SK-N-SH treated with all-trans-retinoic acid at 6 μM for 48 hours (cell line): ENCODE measurements around the gene CTPS2.

Source experiments
- ATAC-seq: fragments of 200-7000 bp; cut with Tn5 transposase; 3 replicates; pipeline ENCODE4 v1.9.1; 2020; ENCODE audit warnings: mild to moderate bottlenecking, moderate library complexity
- ARNTL ChIP-seq: fragments of 450-650 bp; formaldehyde crosslinking; IDR thresholded peaks from 2 replicates; pipeline ENCODE4 v1.5.0; 2020; ENCODE audit warnings: low read depth, mild to moderate bottlenecking, moderate library complexity, borderline replicate concordance
- BACH2 ChIP-seq: fragments of 250-450 bp; sonication (Bioruptor Pico); IDR thresholded peaks from 2 replicates; pipeline ENCODE4 v1.9.0; 2021; ENCODE audit warnings: mild to moderate bottlenecking, borderline replicate concordance
- CSDC2 ChIP-seq: fragments of 250-450 bp; sonication (Bioruptor Pico); IDR thresholded peaks from 2 replicates; pipeline ENCODE4 v1.5.0; 2020; ENCODE audit warnings: mild to moderate bottlenecking, moderate library complexity
- ESRRG ChIP-seq: fragments of 250-450 bp; sonication (Bioruptor Pico); IDR thresholded peaks from 2 replicates; pipeline ENCODE4 v1.6.1; 2021; ENCODE audit warnings: mild to moderate bottlenecking
- GLIS3 ChIP-seq: fragments of 250-450 bp; sonication (Bioruptor Pico); IDR thresholded peaks from 2 replicates; pipeline ENCODE4 v1.5.0; 2020; ENCODE audit warnings: mild to moderate bottlenecking, moderate library complexity
- ISL1 ChIP-seq: fragments of 250-450 bp; sonication (Bioruptor Pico); IDR thresholded peaks from 2 replicates; pipeline ENCODE4 v2.1.2; 2022; ENCODE audit warnings: mild to moderate bottlenecking, moderate library complexity
- OSR1 ChIP-seq: fragments of 250-450 bp; sonication (Bioruptor Pico); IDR thresholded peaks from 2 replicates; pipeline ENCODE4 v1.8.0; 2022; ENCODE audit warnings: moderate library complexity, mild to moderate bottlenecking, inconsistent platforms
- PPARA ChIP-seq: fragments of 250-450 bp; sonication (Bioruptor Pico); IDR thresholded peaks from 2 replicates; pipeline ENCODE4 v1.5.0; 2020; ENCODE audit warnings: mild to moderate bottlenecking, borderline replicate concordance
- RARB ChIP-seq: fragments of 250-450 bp; sonication (Bioruptor Pico); IDR thresholded peaks from 2 replicates; pipeline ENCODE4 v1.8.0; 2021; ENCODE audit warnings: mild to moderate bottlenecking, moderate library complexity
- SNAI2 ChIP-seq: fragments of 250-450 bp; sonication (Bioruptor Pico); IDR thresholded peaks from 2 replicates; pipeline ENCODE4 v1.5.0; 2020; ENCODE audit warnings: mild to moderate bottlenecking, moderate library complexity
- TCF4 ChIP-seq: fragments of 250-450 bp; sonication (Bioruptor Pico); IDR thresholded peaks from 2 replicates; pipeline ENCODE4 v1.8.0; 2021; ENCODE audit warnings: mild to moderate bottlenecking, moderate library complexity, borderline replicate concordance
- TOX ChIP-seq: fragments of 250-450 bp; sonication (Bioruptor Pico); IDR thresholded peaks from 2 replicates; pipeline ENCODE4 v1.8.0; 2021; ENCODE audit warnings: mild to moderate bottlenecking, moderate library complexity, borderline replicate concordance
- ZC3H10 ChIP-seq: fragments of 250-450 bp; sonication (Bioruptor Pico); IDR thresholded peaks from 2 replicates; pipeline ENCODE4 v1.5.1; 2021; ENCODE audit warnings: mild to moderate bottlenecking, moderate library complexity
- ZFP3 ChIP-seq: fragments of 250-450 bp; sonication (Bioruptor Pico); IDR thresholded peaks from 2 replicates; pipeline ENCODE4 v1.5.0; 2020; ENCODE audit warnings: mild to moderate bottlenecking, moderate library complexity
- ZFP30 ChIP-seq: fragments of 450-650 bp; formaldehyde crosslinking; IDR thresholded peaks from 2 replicates; pipeline ENCODE4 v1.5.0; 2022; ENCODE audit warnings: mild to moderate bottlenecking, moderate library complexity
- ZNF565 ChIP-seq: fragments of 450-650 bp; formaldehyde crosslinking; conservative IDR thresholded peaks from 2 replicates; pipeline ENCODE4 v1.5.0; 2020; ENCODE audit warnings: low read depth, mild to moderate bottlenecking, moderate library complexity
- ZNF70 ChIP-seq: fragments of 450-650 bp; formaldehyde crosslinking; IDR thresholded peaks from 2 replicates; pipeline ENCODE4 v1.5.0; 2020; ENCODE audit warnings: mild to moderate bottlenecking, moderate library complexity
- TF ChIP-seq, protein P1 (sequence below): fragments of 250-450 bp; sonication (Bioruptor Pico); IDR thresholded peaks from 2 replicates; pipeline ENCODE4 v1.5.0; 2020; ENCODE audit warnings: mild to moderate bottlenecking, moderate library complexity
- TF ChIP-seq, protein P2 (sequence below): fragments of 250-450 bp; sonication (Bioruptor Pico); IDR thresholded peaks from 2 replicates; pipeline ENCODE4 v1.5.1; 2020; ENCODE audit warnings: low read depth, mild to moderate bottlenecking, moderate library complexity
- TF ChIP-seq, protein P3 (sequence below): fragments of 250-450 bp; sonication (Bioruptor Pico); IDR thresholded peaks from 2 replicates; pipeline ENCODE4 v1.8.0; 2021; ENCODE audit warnings: low read depth, mild to moderate bottlenecking, moderate library complexity, borderline replicate concordance
- TF ChIP-seq, protein P4 (sequence below): fragments of 250-450 bp; sonication (Bioruptor Pico); IDR thresholded peaks from 2 replicates; pipeline ENCODE4 v1.5.1; 2021; ENCODE audit warnings: mild to moderate bottlenecking, moderate library complexity

Gene CTPS2

DNA sequence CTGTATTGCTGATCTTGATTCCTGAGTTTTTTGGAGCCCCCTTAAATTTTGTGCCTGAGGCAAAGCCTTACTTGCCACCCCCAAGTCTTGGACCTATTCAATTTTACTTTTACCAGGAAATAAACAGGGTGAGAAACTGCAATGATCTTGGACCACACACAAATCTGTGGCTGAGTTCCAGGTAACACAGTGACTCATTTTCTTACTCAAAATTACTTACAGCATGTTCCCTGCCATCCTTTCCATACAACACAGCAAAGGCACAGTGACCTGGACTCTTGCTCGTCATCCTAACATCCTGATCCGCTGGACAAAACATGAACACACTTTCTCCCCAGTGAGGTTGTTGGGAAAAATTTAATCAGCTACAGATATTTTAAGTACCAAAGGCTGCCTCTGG is 123.3 kb downstream of the CTPS2 start:
- no peak for TF ChIP-seq CSDC2
- no peak for TF ChIP-seq GLIS3 (CRISPR knock-in tag)
- TF ChIP-seq ZNF565 (CRISPR knock-in tag) = no peak
- no peak for TF ChIP-seq TCF4
- TF ChIP-seq, protein P1, sequence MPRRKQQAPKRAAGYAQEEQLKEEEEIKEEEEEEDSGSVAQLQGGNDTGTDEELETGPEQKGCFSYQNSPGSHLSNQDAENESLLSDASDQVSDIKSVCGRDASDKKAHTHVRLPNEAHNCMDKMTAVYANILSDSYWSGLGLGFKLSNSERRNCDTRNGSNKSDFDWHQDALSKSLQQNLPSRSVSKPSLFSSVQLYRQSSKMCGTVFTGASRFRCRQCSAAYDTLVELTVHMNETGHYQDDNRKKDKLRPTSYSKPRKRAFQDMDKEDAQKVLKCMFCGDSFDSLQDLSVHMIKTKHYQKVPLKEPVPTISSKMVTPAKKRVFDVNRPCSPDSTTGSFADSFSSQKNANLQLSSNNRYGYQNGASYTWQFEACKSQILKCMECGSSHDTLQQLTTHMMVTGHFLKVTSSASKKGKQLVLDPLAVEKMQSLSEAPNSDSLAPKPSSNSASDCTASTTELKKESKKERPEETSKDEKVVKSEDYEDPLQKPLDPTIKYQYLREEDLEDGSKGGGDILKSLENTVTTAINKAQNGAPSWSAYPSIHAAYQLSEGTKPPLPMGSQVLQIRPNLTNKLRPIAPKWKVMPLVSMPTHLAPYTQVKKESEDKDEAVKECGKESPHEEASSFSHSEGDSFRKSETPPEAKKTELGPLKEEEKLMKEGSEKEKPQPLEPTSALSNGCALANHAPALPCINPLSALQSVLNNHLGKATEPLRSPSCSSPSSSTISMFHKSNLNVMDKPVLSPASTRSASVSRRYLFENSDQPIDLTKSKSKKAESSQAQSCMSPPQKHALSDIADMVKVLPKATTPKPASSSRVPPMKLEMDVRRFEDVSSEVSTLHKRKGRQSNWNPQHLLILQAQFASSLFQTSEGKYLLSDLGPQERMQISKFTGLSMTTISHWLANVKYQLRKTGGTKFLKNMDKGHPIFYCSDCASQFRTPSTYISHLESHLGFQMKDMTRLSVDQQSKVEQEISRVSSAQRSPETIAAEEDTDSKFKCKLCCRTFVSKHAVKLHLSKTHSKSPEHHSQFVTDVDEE (CRISPR knock-in tag) = no peak
- TF ChIP-seq ZC3H10 = no peak
- no peak for TF ChIP-seq RARB (CRISPR knock-in tag)
- TF ChIP-seq SNAI2 (CRISPR knock-in tag) = no peak
- TF ChIP-seq, protein P2, sequence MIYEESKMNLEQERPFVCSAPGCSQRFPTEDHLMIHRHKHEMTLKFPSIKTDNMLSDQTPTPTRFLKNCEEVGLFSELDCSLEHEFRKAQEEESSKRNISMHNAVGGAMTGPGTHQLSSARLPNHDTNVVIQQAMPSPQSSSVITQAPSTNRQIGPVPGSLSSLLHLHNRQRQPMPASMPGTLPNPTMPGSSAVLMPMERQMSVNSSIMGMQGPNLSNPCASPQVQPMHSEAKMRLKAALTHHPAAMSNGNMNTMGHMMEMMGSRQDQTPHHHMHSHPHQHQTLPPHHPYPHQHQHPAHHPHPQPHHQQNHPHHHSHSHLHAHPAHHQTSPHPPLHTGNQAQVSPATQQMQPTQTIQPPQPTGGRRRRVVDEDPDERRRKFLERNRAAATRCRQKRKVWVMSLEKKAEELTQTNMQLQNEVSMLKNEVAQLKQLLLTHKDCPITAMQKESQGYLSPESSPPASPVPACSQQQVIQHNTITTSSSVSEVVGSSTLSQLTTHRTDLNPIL (CRISPR knock-in tag) = no peak
- no peak for TF ChIP-seq ZFP30 (CRISPR knock-in tag)
- TF ChIP-seq ZFP3 (CRISPR knock-in tag) = no peak
- no peak for TF ChIP-seq PPARA (CRISPR knock-in tag)
- TF ChIP-seq, protein P3, sequence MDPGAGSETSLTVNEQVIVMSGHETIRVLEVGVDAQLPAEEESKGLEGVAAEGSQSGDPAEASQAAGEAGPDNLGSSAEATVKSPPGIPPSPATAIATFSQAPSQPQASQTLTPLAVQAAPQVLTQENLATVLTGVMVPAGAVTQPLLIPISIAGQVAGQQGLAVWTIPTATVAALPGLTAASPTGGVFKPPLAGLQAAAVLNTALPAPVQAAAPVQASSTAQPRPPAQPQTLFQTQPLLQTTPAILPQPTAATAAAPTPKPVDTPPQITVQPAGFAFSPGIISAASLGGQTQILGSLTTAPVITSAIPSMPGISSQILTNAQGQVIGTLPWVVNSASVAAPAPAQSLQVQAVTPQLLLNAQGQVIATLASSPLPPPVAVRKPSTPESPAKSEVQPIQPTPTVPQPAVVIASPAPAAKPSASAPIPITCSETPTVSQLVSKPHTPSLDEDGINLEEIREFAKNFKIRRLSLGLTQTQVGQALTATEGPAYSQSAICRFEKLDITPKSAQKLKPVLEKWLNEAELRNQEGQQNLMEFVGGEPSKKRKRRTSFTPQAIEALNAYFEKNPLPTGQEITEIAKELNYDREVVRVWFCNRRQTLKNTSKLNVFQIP = no peak
- no peak for TF ChIP-seq TOX
- TF ChIP-seq OSR1 (CRISPR knock-in tag) = no peak
- peak; percentile 68 for ATAC-seq

DNA sequence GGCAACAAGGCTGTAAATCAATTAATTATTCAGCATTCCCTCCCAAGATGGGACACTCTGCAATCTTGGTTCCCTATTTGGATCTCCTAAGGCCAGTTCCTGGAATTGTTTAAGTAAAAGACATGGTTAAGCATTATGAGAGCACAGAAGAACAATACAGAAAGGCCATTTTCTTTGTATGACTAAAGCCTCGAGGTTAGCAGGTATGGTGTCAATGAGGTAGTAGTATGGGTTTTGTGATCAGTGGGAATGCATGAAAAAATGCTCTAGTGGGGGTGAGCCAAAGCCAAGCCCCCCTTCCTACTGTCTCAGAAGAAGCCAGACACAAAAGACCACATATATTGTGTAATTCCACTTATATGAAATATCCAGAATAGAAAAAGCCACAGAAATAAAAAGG is 124.2 kb downstream of the CTPS2 start:
- ATAC-seq = no peak
- TF ChIP-seq ZNF565 (CRISPR knock-in tag) (no peak), RARB (CRISPR knock-in tag) (no peak), ISL1 (CRISPR knock-in tag) (no peak), TCF4 (no peak), ZFP30 (CRISPR knock-in tag) (no peak)
- TF ChIP-seq, all 23 proteins: peak for 0

DNA sequence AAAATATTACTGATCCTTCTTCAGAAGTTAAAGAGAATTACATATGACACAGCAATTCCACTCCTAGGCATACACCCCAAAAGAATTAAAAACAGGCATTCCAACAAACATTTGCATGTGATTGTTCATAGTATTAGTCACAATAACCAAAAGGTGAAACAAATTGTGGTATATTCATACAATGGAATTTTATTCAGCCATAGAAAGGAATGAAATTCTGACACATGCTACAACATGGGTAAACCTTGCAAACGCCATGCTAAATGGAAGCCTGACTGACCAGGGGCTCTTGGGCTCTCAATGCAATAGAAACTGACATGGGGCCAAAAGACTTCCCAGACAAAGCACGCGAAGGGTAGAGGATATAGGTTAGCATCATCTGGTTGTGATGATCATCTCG is 124.6 kb downstream of the CTPS2 start:
- no peak for TF ChIP-seq ZFP3 (CRISPR knock-in tag)
- TF ChIP-seq, protein P3 = no peak
- TF ChIP-seq RARB (CRISPR knock-in tag) = no peak
- no peak for TF ChIP-seq ESRRG (CRISPR knock-in tag)
- no peak for TF ChIP-seq SNAI2 (CRISPR knock-in tag)
- TF ChIP-seq CSDC2 = no peak
- TF ChIP-seq PPARA (CRISPR knock-in tag) = no peak
- TF ChIP-seq GLIS3 (CRISPR knock-in tag) = no peak
- TF ChIP-seq BACH2 = no peak
- TF ChIP-seq ISL1 (CRISPR knock-in tag) = no peak
- TF ChIP-seq, protein P1 (CRISPR knock-in tag) = no peak
- TF ChIP-seq TOX = no peak
- TF ChIP-seq ARNTL = no peak
- no peak for TF ChIP-seq ZC3H10
- TF ChIP-seq ZFP30 (CRISPR knock-in tag) = no peak
- no peak for TF ChIP-seq ZNF565 (CRISPR knock-in tag)
- TF ChIP-seq, protein P2 (CRISPR knock-in tag) = no peak
- no peak for TF ChIP-seq OSR1 (CRISPR knock-in tag)
- TF ChIP-seq ZNF70 (CRISPR knock-in tag) = no peak
- TF ChIP-seq, protein P4, sequence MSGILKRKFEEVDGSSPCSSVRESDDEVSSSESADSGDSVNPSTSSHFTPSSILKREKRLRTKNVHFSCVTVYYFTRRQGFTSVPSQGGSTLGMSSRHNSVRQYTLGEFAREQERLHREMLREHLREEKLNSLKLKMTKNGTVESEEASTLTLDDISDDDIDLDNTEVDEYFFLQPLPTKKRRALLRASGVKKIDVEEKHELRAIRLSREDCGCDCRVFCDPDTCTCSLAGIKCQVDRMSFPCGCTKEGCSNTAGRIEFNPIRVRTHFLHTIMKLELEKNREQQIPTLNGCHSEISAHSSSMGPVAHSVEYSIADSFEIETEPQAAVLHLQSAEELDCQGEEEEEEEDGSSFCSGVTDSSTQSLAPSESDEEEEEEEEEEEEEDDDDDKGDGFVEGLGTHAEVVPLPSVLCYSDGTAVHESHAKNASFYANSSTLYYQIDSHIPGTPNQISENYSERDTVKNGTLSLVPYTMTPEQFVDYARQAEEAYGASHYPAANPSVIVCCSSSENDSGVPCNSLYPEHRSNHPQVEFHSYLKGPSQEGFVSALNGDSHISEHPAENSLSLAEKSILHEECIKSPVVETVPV (CRISPR knock-in tag) = no peak
- no peak for ATAC-seq
